AG10803 (cell line): Measurements from ENCODE around the gene NR4A1.

ENCODE experiments used
- DNase-seq: peaks from one replicate; pipeline ENCODE4 v3.0.0; 2010; ENCODE audit warnings: low read depth
- H3K4me3 ChIP-seq: 2 replicates; pipeline ENCODE4 v1.5.1; 2011; ENCODE audit warnings: mild to moderate bottlenecking, low read length, control low read depth
- CTCF ChIP-seq: conservative IDR thresholded peaks from 2 replicates; pipeline ENCODE4 v1.5.1; 2011; ENCODE audit warnings: mild to moderate bottlenecking, low read length, control low read depth, inconsistent platforms

Gene NR4A1

DNA sequence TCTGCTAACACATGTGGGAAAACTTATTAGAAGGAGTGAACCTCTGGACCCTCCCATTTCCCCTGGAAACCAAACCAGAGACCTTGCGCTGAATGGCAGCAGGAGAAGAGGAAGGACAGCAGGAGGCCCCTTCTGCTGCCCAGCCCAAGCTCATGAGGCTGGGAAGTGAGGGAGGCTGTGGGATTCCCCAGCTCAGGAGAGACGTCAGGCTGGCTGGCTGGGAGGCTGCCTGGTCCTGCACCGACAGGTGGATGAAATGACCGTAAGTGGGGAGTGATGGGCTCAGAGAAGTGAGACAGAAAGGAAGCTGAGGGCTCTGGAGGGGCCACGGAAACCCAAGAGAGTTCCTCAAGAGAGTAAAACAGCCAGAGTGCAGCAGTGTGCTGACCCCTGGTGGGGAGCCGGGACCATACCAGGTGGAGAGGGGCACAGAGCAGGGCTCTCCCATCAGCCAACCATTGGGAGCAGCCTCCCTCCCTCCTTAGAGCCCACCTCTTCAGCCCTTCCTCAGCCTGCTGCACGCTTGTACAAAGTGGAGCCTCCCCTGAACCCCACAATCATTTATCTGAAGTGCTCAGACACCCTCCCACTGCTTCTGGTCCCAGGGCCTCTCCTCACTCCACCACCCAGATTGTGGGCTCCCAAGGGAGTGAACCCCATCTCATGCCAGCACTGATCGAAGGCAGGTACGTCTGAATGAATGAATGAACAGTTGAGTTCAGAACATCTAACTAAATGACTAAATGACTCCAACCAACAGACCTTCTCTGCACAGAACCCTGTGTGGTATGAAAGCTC, 30.5 kb upstream of the NR4A1 start:
- no peak for DNase-seq
- H3K4me3 ChIP-seq, result no peak overlapping the region
- TF ChIP-seq CTCF, result peak; percentile 79

GRCh38 chr12:52022841-52023181, 28.4 kb upstream of the NR4A1 start:
- TF ChIP-seq CTCF, result no peak
- H3K4me3 ChIP-seq, result peak overlapping the region; percentile 57; the same call in 1 of the 2 replicates
- no peak for DNase-seq

GRCh38 chr12:52023182-52023975, 27.9 kb upstream of the NR4A1 start:
- peak; percentile 60 for DNase-seq
- TF ChIP-seq CTCF, result peak; percentile 67
- peak overlapping the region; percentile 57 for H3K4me3 ChIP-seq

DNA sequence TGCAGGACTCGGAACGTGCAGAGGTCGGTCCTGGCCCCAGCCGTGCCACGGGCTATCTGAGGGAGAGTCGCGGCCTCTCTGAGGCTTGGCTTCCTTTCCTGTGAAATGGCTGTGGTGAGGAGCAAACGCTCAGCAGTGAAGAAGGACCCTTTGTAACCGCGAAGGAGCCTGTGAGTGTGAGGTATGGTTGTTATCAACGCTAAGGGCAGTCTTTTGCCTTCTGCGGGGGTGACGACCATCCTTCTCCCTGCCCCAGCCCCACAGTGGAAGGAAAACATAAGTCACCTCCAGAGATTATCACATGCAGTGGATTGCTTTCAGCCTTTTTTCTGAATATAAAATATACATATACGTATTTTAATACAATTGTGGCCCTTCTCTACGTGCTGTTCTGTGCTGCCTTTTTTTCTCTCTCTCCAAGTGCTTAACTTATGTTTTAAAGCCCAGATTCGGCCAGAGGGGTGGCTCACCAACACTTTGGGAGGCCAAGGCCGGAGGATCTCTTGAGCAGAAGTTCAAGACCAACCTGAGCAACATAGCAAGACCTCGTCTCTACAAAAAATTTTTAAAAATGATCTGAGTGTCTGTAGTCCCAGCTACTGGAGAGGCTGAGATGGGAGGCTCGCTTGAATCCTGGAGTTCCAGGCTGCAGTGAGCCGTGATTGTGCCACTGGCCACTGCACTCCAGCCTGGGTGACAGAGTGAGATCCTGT, 27.1 kb upstream of the NR4A1 start:
- DNase-seq, result no peak
- peak overlapping the region; percentile 57 for H3K4me3 ChIP-seq
- no peak; the same call in 1 of the 2 replicates for TF ChIP-seq CTCF

DNA sequence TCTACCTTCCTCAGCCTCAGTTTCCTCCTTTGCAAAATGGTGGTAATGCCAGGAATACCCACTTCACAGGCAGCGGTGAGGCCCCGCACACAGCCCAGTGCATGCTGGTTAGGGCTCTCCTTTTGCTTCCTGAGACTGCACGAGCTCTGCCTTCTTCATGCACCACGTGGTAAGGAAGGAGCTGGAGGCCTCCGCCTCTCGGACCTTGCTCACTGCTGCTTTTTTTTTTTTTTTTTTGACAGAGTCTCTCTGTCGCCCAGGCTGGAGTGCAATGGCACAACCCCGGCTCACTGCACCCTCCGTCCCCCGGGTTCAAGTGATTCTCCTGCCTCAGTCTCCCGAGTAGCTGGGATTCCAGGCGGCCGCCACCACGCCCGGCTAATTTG, 26.4 kb upstream of the NR4A1 start:
- H3K4me3 ChIP-seq, result no peak overlapping the region
- DNase-seq, result no peak

GRCh38 chr12:52026263-52026662, 25.0 kb upstream of the NR4A1 start:
- no peak for DNase-seq
- TF ChIP-seq CTCF, result no peak
- no peak overlapping the region for H3K4me3 ChIP-seq

More for the DNA sequence above, 26.4 kb upstream of the NR4A1 start:
- no peak for TF ChIP-seq CTCF
